Glomerular endothelial cell (primary cell): ENCODE measurements around the gene ULK3. TPM values are rescaled to one million over a fixed set of nuclear protein-coding genes. Genes with fewer than 3 reads are reported as not detected.

ENCODE experiments used
- DNase-seq: peaks from one replicate; pipeline ENCODE4 v3.0.0-alpha.2; 2011; ENCODE audit warnings: low read depth, low spot score; ENCODE audit errors: extremely low read depth
- total RNA-seq: library from RNA; depleted of rRNA; stranded (reverse); fragments of >200 nt; gene quantifications from 2 replicates; pipeline ENCODE4 v1.2.3, GENCODE V29; 2015

Gene ULK3
- total RNA-seq, 1 donor from 2014 or later: 45.2 TPM

- DNase-seq: no peak
Measured at GRCh38 chr15:74868059-74868458, 25.1 kb upstream of the ULK3 start.

- DNase-seq: no peak
Measured at GRCh38 chr15:74867466-74868038, 24.6 kb upstream of the ULK3 start.

- DNase-seq: no peak
Measured at GRCh38 chr15:74866090-74866489, 23.1 kb upstream of the ULK3 start.

- no peak for DNase-seq
Measured at GRCh38 chr15:74865316-74865715, 22.4 kb upstream of the ULK3 start.

GRCh38 chr15:74864296-74864695 lies 21.3 kb upstream of the ULK3 start:
- DNase-seq: no peak

- DNase-seq: no peak
Measured at GRCh38 chr15:74863239-74864056, 20.5 kb upstream of the ULK3 start.

- DNase-seq: no peak
Measured at GRCh38 chr15:74858369-74858740, 15.4 kb upstream of the ULK3 start.

- no peak for DNase-seq
Measured at GRCh38 chr15:74857671-74858368, 14.9 kb upstream of the ULK3 start.

- DNase-seq: no peak
Measured at GRCh38 chr15:74857082-74857655, 14.2 kb upstream of the ULK3 start.

GRCh38 chr15:74856537-74856936 lies 13.6 kb upstream of the ULK3 start:
- no peak for DNase-seq

- no peak for DNase-seq
Measured at GRCh38 chr15:74855857-74856256, 12.9 kb upstream of the ULK3 start.

- no peak for DNase-seq
Measured at GRCh38 chr15:74854453-74855022, 11.6 kb upstream of the ULK3 start.

- no peak for DNase-seq
Measured at GRCh38 chr15:74851960-74852359, 9.0 kb upstream of the ULK3 start.

GRCh38 chr15:74850393-74850792 lies 7.4 kb upstream of the ULK3 start:
- no peak for DNase-seq

- no peak for DNase-seq
Measured at GRCh38 chr15:74847432-74847831, 4.5 kb upstream of the ULK3 start.

- DNase-seq: no peak
Measured at GRCh38 chr15:74845581-74845980, 2.6 kb upstream of the ULK3 start.

- DNase-seq: no peak
Measured at GRCh38 chr15:74845208-74845568, 2.2 kb upstream of the ULK3 start.

GRCh38 chr15:74844319-74845207 lies 1.6 kb upstream of the ULK3 start:
- DNase-seq: no peak

- DNase-seq: no peak
Measured at GRCh38 chr15:74843891-74844299, 939 bp upstream of the ULK3 start.

GRCh38 chr15:74843445-74843828 lies 481 bp upstream of the ULK3 start:
- no peak for DNase-seq
